CD4-positive, alpha-beta T cell (primary cell): ENCODE measurements around the gene LRGUK. TPM values are rescaled to one million over a fixed set of nuclear protein-coding genes. Genes with fewer than 3 reads are reported as not detected.
"Not testable (repeated sequence)": the region's sequence is repeated elsewhere in the genome, so short reads cannot be mapped to it uniquely, and the experiment has no call there.

Experiments used
- ATAC-seq: fragments of 200-7000 bp; cut with Tn5 transposase; one replicate; pipeline ENCODE4 v1.10.0; 2022; ENCODE audit warnings: mild to moderate bottlenecking; ENCODE audit not compliant: poor library complexity
- CTCF ChIA-PET: fragments of 350-600 bp; sonication (Branson Sonifier 250); formaldehyde crosslinking; loops from one replicate; lab custom pipeline; 2021; ENCODE audit warnings: antibody characterized with exemption, inconsistent platforms; lab: Charles Lee
- POLR2A ChIA-PET: fragments of 350-600 bp; sonication (Branson Sonifier 250); formaldehyde crosslinking; loops from one replicate; lab custom pipeline; 2021; ENCODE audit warnings: antibody characterized with exemption, inconsistent platforms; lab: Charles Lee
- DNase-seq, 14 experiments: peaks; one replicate each; pipeline ENCODE4 v3.0.0-alpha.2; 2013 to 2020; ENCODE audit warnings: mixed read lengths in 2 of 14
- H3K27ac ChIP-seq, 2 donors: one replicate each; pipeline versions ENCODE4 v1.5.1 to v1.7.0; 2013; ENCODE audit warnings: low read length in 2 of 2, low read depth in 1 of 2, mild to moderate bottlenecking in 1 of 2
- H3K27me3 ChIP-seq, 2 experiments: 1 replicate in 1 of 2; 2 replicates in 1 of 2; pipeline versions ENCODE4 v1.6.1 to v1.7.0; 2013; ENCODE audit warnings: low read length in 2 of 2, control low read depth in 1 of 2, mild to moderate bottlenecking in 1 of 2, moderate library complexity in 1 of 2; ENCODE audit not compliant: insufficient read depth in 2 of 2, control insufficient read depth in 1 of 2
- H3K36me3 ChIP-seq: one replicate; pipeline ENCODE4 v1.6.1; 2013; ENCODE audit warnings: low read length, control low read depth; ENCODE audit not compliant: insufficient read depth
- H3K4me1 ChIP-seq: one replicate; pipeline ENCODE4 v1.6.1; 2013; ENCODE audit warnings: low read length, control low read depth; ENCODE audit not compliant: insufficient read depth
- H3K4me3 ChIP-seq: one replicate; pipeline ENCODE4 v1.5.1; 2013; ENCODE audit warnings: mild to moderate bottlenecking, low read length, moderate library complexity
- H3K9me3 ChIP-seq, 2 experiments: 1 replicate in 1 of 2; 2 replicates in 1 of 2; pipeline versions ENCODE4 v1.6.1 to v1.7.0; 2013; ENCODE audit warnings: low read length in 2 of 2, mild to moderate bottlenecking in 2 of 2, control low read depth in 1 of 2, moderate library complexity in 1 of 2; ENCODE audit not compliant: control insufficient read depth in 1 of 2, insufficient read depth in 1 of 2
- H3K27ac Mint-ChIP-seq: one replicate; pipeline ENCODE4 v1.8.0; 2020; ENCODE audit warnings: mixed read lengths
- H3K27me3 Mint-ChIP-seq: one replicate; pipeline ENCODE4 v1.8.0; 2021; ENCODE audit warnings: mixed read lengths
- H3K36me3 Mint-ChIP-seq: one replicate; pipeline ENCODE4 v1.8.0; 2021; ENCODE audit warnings: low read depth, mixed read lengths
- H3K4me1 Mint-ChIP-seq: one replicate; pipeline ENCODE4 v1.8.0; 2021; ENCODE audit warnings: low read depth, mixed read lengths
- H3K4me3 Mint-ChIP-seq: one replicate; pipeline ENCODE4 v1.8.0; 2020; ENCODE audit warnings: mild to moderate bottlenecking, mixed read lengths
- H3K9me3 Mint-ChIP-seq: one replicate; pipeline ENCODE4 v1.8.0; 2020; ENCODE audit warnings: mixed read lengths
- CTCF ChIP-seq: fragments of 200-600 bp; IDR thresholded peaks from one replicate; pipeline ENCODE4 v1.8.0; 2022; ENCODE audit warnings: antibody characterized with exemption, mild to moderate bottlenecking
- intact Hi-C, 2 experiments: fragments of 100-400 bp; cut with DNase I in 1 of 2; cut with micrococcal nuclease in 1 of 2; formaldehyde crosslinking; loops; one replicate each; pipeline versions ENCODE4 v1.15.1 to v1.9.0; 2023 to 2025; cut with DNase I, micrococcal nuclease
- total RNA-seq, 174 experiments: library from RNA in 2 of 174; stranded (reverse) in 2 of 174; gene quantifications; one replicate each; pipeline ENCODE4 v1.2.3 and lab custom pipeline; 2021 to 2026

Gene LRGUK
- total RNA-seq, 2 experiments from 2014 or later = 0.20 to 0.27 TPM

GRCh38 chr7:134290286-134290685, 163.1 kb downstream of the LRGUK start:
- Mint-ChIP-seq H3K4me3 (no peak overlapping the region), H3K27ac (no peak overlapping the region), H3K36me3 (peaks cover 28% of the 10 kb centered on the region), H3K4me1 (no peaks in the 10 kb centered on the region), H3K9me3 (no peaks in the 10 kb centered on the region), H3K27me3 (no peaks in the 10 kb centered on the region)
- H3K4me3 ChIP-seq = no peak overlapping the region
- no peak for ATAC-seq
- CTCF ChIA-PET = no interaction called here
- H3K36me3 ChIP-seq = peaks cover 12% of the 10 kb centered on the region
- H3K27me3 ChIP-seq = no peaks in the 10 kb centered on the region
- H3K4me1 ChIP-seq = no peaks in the 10 kb centered on the region
- intact Hi-C loops = no loop called here
- no peak for TF ChIP-seq CTCF
- POLR2A ChIA-PET = no interaction called here
- DNase-seq = no peak
- no peak overlapping the region for H3K27ac ChIP-seq
- H3K9me3 ChIP-seq = no peaks in the 10 kb centered on the region

GRCh38 chr7:134293002-134293740, 166.0 kb downstream of the LRGUK start:
- Mint-ChIP-seq H3K4me1 (no peaks in the 10 kb centered on the region), H3K27ac (no peak overlapping the region), H3K4me3 (no peak overlapping the region), H3K36me3 (peaks cover 52% of the 10 kb centered on the region), H3K9me3 (no peaks in the 10 kb centered on the region), H3K27me3 (no peaks in the 10 kb centered on the region)
- Histone ChIP-seq H3K4me1 (no peaks in the 10 kb centered on the region), H3K27ac (no peak overlapping the region), H3K4me3 (no peak overlapping the region), H3K36me3 (peaks cover 29% of the 10 kb centered on the region), H3K9me3 (no peaks in the 10 kb centered on the region), H3K27me3 (no peaks in the 10 kb centered on the region)
- ChIA-PET POLR2A (no interaction called here), CTCF (no interaction called here)
- DNase-seq (peak in 3 of 14 experiments; percentile 8 to 45 (median 43)), ATAC-seq (no peak)
- intact Hi-C loops = no loop called here
- no peak for TF ChIP-seq CTCF

- H3K4me1 ChIP-seq, H3K9me3 Mint-ChIP-seq, H3K27me3 Mint-ChIP-seq, CTCF ChIA-PET, DNase-seq, ATAC-seq, H3K27ac ChIP-seq, H3K4me1 Mint-ChIP-seq, H3K4me3 Mint-ChIP-seq, H3K27ac Mint-ChIP-seq, H3K27me3 ChIP-seq, H3K4me3 ChIP-seq, intact Hi-C loops, H3K9me3 ChIP-seq, POLR2A ChIA-PET: not testable (repeated sequence)
- H3K36me3 ChIP-seq = peaks cover 50% of the 10 kb centered on the region
- H3K36me3 Mint-ChIP-seq = peaks cover 76% of the 10 kb centered on the region
Observed at GRCh38 chr7:134295982-134296381, 168.8 kb downstream of the LRGUK start.

- ChIA-PET POLR2A (no interaction called here), CTCF (no interaction called here)
- Mint-ChIP-seq H3K4me1 (no peaks in the 10 kb centered on the region), H3K36me3 (peaks cover 87% of the 10 kb centered on the region), H3K27ac (no peak overlapping the region), H3K9me3 (no peaks in the 10 kb centered on the region), H3K4me3 (no peak overlapping the region), H3K27me3 (no peaks in the 10 kb centered on the region)
- ATAC-seq (no peak), DNase-seq (no peak)
- no peaks in the 10 kb centered on the region for H3K27me3 ChIP-seq
- intact Hi-C loops = no loop called here
- H3K27ac ChIP-seq = no peak overlapping the region
- no peak for TF ChIP-seq CTCF
- H3K9me3 ChIP-seq = no peaks in the 10 kb centered on the region
- no peak overlapping the region for H3K4me3 ChIP-seq
- H3K4me1 ChIP-seq = no peaks in the 10 kb centered on the region
- peaks cover 60% of the 10 kb centered on the region for H3K36me3 ChIP-seq
Observed at GRCh38 chr7:134297489-134297888, 170.3 kb downstream of the LRGUK start.
